ENCODE data around the gene POLR3A. TPM values are rescaled to one million over a fixed set of nuclear protein-coding genes. Genes with fewer than 3 reads are reported as not detected.

POLR3A gene
- total and polyA plus RNA-seq, 2 donors (not counting 1 experiment from before 2014, with no cell fraction given), result 5.4 to 18.4 TPM

DNA sequence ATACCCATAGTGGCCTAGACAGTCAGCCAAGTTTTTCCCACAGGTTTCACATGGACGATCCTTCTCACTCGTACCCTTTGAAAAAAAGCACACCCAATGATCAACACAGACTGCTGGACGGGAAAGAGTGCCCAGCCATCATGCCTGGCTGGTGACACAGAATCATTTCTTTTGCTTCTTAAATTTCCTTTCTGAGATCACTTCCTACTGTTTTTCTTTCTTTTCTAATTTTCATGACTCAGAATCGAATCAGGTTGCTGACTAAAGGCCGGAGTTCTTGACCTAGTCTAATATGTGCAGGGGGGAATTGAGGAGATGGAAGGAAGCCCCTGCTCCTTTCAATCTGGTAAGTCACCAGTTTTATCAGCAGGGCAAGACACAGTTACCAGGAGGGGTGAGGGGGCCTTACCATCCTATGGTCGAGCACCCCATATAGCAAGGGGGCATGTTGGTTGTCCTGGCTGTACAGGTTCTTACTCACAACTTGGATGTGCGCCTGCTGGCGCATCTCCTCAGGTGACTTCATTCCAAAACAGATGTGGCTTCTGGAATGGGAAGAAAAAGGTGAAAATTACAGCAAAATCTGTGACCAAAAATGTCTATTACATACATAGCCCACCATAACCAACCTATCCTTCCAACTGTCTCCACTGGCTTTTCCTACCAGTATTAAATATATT, 3.5 kb downstream of the POLR3A start:
- Histone ChIP-seq H4K20me1 (ENCODE audit: control insufficient read depth, insufficient read depth, low read length, poor library complexity, severe bottlenecking) (no peaks in the 10 kb centered on the region), H3K27ac (ENCODE audit: low read length in 2 of 2) (no peak overlapping the region), H3K4me2 (replicated peaks; ENCODE audit: low read depth, low read length, poor library complexity, severe bottlenecking) (no peak overlapping the region), H3K36me3 (replicated peaks in 1 of 2; ENCODE audit: control extremely low read depth in 1 of 2, control insufficient read depth in 1 of 2, extremely low read depth in 1 of 2, insufficient read depth in 2 of 2, low read length in 1 of 2) (peaks cover 13 to 53% of the 10 kb centered on the region in 2 experiments), H3K4me1 (ENCODE audit: control insufficient read depth in 2 of 2, insufficient read depth in 2 of 2, low read length in 2 of 2) (peaks cover 16 to 20% of the 10 kb centered on the region in 2 donors), H3K79me2 (ENCODE audit: control insufficient read depth, insufficient read depth, low read length) (peaks cover 22% of the 10 kb centered on the region), H3K9ac (ENCODE audit: low read length) (no peak overlapping the region), H3K27me3 (replicated peaks in 1 of 4; ENCODE audit: control extremely low read depth in 1 of 4, control insufficient read depth in 3 of 4, insufficient read depth in 4 of 4, low read length in 3 of 4) (no peaks in the 10 kb centered on the region), H3K9me3 (ENCODE audit: control extremely low read depth in 1 of 3, control insufficient read depth in 2 of 3, insufficient read depth in 1 of 3, low read length in 2 of 3) (no peaks in the 10 kb centered on the region), H3K4me3 (ENCODE audit: control extremely low read depth in 1 of 5, extremely low read depth in 1 of 5, insufficient read depth in 1 of 5, low read depth in 2 of 5, low read length in 4 of 5) (no peak overlapping the region), H2AFZ (ENCODE audit: insufficient read depth, low read depth, low read length, poor library complexity, severe bottlenecking) (no peak overlapping the region)
- ChIA-PET CTCF (no interaction called here), POLR2A (no interaction called here)
- 90% methylated on average over 4 of the region's 8 CpGs for WGBS (ENCODE audit: insufficient coverage)
- intact Hi-C loops (cut with micrococcal nuclease), result loop anchor here (5.0 kb wide), 1 partner anchor 1221 kb away; no protein-coding TSS in a partner anchor
- peaks cover 27% of the 10 kb centered on the region for H3K4me1 Mint-ChIP-seq
- no peak for ATAC-seq (ENCODE audit: low read depth)
- no peaks in the 10 kb centered on the region for H3K27me3 Mint-ChIP-seq
- H3K4me3 Mint-ChIP-seq, result no peak overlapping the region
- TF ChIP-seq EZH2 (IDR thresholded peaks at IDR 0.05; ENCODE audit: borderline replicate concordance, insufficient read depth, low read depth, low read length, poor library complexity, severe bottlenecking), result no peak
- TF ChIP-seq, protein P1, sequence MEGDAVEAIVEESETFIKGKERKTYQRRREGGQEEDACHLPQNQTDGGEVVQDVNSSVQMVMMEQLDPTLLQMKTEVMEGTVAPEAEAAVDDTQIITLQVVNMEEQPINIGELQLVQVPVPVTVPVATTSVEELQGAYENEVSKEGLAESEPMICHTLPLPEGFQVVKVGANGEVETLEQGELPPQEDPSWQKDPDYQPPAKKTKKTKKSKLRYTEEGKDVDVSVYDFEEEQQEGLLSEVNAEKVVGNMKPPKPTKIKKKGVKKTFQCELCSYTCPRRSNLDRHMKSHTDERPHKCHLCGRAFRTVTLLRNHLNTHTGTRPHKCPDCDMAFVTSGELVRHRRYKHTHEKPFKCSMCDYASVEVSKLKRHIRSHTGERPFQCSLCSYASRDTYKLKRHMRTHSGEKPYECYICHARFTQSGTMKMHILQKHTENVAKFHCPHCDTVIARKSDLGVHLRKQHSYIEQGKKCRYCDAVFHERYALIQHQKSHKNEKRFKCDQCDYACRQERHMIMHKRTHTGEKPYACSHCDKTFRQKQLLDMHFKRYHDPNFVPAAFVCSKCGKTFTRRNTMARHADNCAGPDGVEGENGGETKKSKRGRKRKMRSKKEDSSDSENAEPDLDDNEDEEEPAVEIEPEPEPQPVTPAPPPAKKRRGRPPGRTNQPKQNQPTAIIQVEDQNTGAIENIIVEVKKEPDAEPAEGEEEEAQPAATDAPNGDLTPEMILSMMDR (IDR thresholded peaks at IDR 0.05), result no peak
- no peak overlapping the region for H3K27ac Mint-ChIP-seq
- DNase-seq, result no peak
- H3K9me3 Mint-ChIP-seq (ENCODE audit: insufficient read depth), result no peaks in the 10 kb centered on the region

DNA sequence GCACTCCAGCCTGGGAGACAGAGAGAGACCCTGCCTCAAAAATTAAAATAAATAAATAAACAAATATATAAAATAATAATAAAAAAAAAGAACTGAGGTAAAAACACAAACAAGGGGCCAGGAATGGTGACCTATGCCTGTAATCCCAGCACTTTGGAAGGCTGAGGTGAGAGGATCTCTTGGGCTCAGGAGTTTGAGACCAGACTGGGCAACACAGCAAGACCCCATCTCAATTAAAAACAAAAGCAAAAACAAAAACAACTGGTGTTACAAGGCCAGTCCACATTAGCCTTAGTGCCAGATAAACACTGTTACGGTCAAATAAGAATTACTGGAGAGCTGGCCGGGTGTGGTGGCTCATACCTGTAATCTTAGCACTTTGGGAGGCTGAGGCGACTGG, 5.6 kb downstream of the POLR3A start:
- H3K27ac ChIP-seq (ENCODE audit: low read length in 2 of 2), result no peak overlapping the region
- Mint-ChIP-seq H3K9me3 (ENCODE audit: insufficient read depth) (no peaks in the 10 kb centered on the region), H3K4me1 (peaks cover 14% of the 10 kb centered on the region), H3K4me3 (no peak overlapping the region), H3K27ac (no peak overlapping the region), H3K27me3 (no peaks in the 10 kb centered on the region)
- no peaks in the 10 kb centered on the region for H4K20me1 ChIP-seq (ENCODE audit: control insufficient read depth, insufficient read depth, low read length, poor library complexity, severe bottlenecking)
- no peak overlapping the region for H2AFZ ChIP-seq (ENCODE audit: insufficient read depth, low read depth, low read length, poor library complexity, severe bottlenecking)
- H3K4me2 ChIP-seq (replicated peaks; ENCODE audit: low read depth, low read length, poor library complexity, severe bottlenecking), result no peak overlapping the region
- no peaks in the 10 kb centered on the region for H3K27me3 ChIP-seq (replicated peaks in 1 of 4; ENCODE audit: control extremely low read depth in 1 of 4, control insufficient read depth in 3 of 4, insufficient read depth in 4 of 4, low read length in 3 of 4)
- DNase-seq, result no peak
- no peak overlapping the region for H3K4me3 ChIP-seq (ENCODE audit: control extremely low read depth in 1 of 5, extremely low read depth in 1 of 5, insufficient read depth in 1 of 5, low read depth in 2 of 5, low read length in 4 of 5)
- peaks cover 8% of the 10 kb centered on the region in 2 donors for H3K4me1 ChIP-seq (ENCODE audit: control insufficient read depth in 2 of 2, insufficient read depth in 2 of 2, low read length in 2 of 2)
- no peaks in the 10 kb centered on the region for H3K9me3 ChIP-seq (ENCODE audit: control extremely low read depth in 1 of 3, control insufficient read depth in 2 of 3, insufficient read depth in 1 of 3, low read length in 2 of 3)
- H3K79me2 ChIP-seq (ENCODE audit: control insufficient read depth, insufficient read depth, low read length), result peaks cover 16% of the 10 kb centered on the region
- CTCF ChIA-PET, result no interaction called here
- intact Hi-C loops (cut with micrococcal nuclease), result no loop called here
- H3K9ac ChIP-seq (ENCODE audit: low read length), result no peak overlapping the region
- ATAC-seq (ENCODE audit: low read depth), result no peak
- POLR2A ChIA-PET, result no interaction called here
- TF ChIP-seq EZH2 (IDR thresholded peaks at IDR 0.05; ENCODE audit: borderline replicate concordance, insufficient read depth, low read depth, low read length, poor library complexity, severe bottlenecking), result no peak
- peaks cover 13 to 69% of the 10 kb centered on the region in 2 experiments for H3K36me3 ChIP-seq (replicated peaks in 1 of 2; ENCODE audit: control extremely low read depth in 1 of 2, control insufficient read depth in 1 of 2, extremely low read depth in 1 of 2, insufficient read depth in 2 of 2, low read length in 1 of 2)
- WGBS (ENCODE audit: insufficient coverage), result 93% methylated on average over 3 of the region's 3 CpGs

All from B cell (primary cell).